GM12872 (cell line): ENCODE measurements around the gene SRGN.

Experiments
- CTCF ChIP-seq: IDR thresholded peaks from 3 replicates; pipeline ENCODE4 v1.5.1; 2011; ENCODE audit warnings: low read depth, mild to moderate bottlenecking, low read length, moderate library complexity; ENCODE audit not compliant: insufficient read depth

The SRGN gene

DNA sequence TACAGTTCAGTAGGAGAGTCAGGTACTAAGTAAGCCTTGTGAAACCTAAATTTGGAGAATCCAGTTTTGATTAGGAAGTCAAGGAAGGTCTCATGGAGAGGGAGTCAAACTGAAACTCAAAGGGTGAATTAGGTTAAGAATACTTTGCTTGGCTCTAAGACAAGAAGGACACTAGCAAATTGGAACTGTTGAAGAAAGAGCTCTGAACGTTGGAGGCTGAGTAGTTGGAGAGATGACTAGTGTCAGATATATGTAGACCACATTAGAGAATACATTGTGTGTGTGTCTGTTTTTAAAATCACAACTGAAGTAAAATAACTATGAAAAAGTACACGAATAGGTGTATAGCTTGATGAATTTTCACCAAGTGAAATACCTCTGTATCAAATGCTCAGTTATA, 42.3 kb downstream of the SRGN start:
- TF ChIP-seq CTCF: no peak

- no peak for TF ChIP-seq CTCF
Observed at GRCh38 chr10:69139961-69140360, 52.1 kb downstream of the SRGN start.

GRCh38 chr10:69141304-69141703, 53.4 kb downstream of the SRGN start:
- TF ChIP-seq CTCF: no peak

GRCh38 chr10:69142983-69143382, 55.1 kb downstream of the SRGN start:
- no peak for TF ChIP-seq CTCF

DNA sequence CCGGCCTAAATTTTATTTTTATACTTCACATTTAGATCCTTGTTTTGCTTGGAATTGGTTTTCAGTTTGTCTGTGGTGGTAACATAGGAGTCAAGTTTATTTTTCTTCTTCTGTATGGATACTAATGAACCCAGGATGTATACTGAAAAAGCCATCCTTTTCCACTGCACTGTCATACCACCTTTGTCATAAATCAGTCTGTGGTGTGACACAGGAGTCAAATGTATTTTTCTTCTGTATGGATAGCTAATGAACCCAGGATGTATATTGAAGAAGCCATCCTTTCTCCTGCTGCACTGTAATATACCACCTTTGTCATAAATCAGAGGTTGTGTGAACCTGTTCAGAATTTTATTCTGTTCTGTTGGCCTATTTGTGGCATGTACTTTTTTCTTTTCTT, 57.4 kb downstream of the SRGN start:
- no peak for TF ChIP-seq CTCF

DNA sequence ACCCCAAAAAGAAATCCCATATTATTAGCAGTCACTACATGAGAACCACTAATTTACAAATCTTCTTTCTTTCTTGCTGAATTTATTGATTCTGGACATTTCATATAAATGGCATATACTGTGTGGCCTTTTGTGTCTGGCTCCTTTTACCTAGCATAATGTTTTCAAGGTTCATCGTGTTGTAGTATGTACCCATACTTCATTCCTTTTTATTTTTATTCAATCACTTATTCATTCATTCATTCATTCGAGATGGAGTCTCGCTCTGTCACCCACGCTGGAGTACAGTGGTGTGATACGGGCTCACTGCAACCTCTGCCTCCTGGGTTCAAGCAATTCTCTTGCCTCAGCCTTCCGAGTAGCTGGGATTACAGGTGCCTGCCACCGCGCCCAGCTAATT, 58.0 kb downstream of the SRGN start:
- no peak for TF ChIP-seq CTCF

DNA sequence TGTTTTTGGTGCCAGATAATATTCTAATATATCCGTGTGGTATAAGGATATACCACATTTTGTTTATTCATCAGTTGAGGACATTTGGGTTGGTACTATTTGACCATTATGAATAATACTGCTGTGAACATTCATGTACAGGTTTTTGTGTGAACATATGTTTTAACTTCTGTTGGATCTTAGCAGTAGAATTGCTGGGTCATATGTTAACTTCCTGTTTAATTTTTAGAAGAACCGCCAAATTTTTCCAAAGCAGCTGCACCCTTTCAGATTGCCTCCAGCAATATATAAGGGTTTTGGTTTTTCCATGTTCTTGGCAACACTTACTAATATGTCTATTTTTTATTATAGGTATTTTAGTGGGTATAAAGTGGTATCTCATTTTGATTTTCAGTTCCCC, 58.9 kb downstream of the SRGN start:
- TF ChIP-seq CTCF: no peak

DNA sequence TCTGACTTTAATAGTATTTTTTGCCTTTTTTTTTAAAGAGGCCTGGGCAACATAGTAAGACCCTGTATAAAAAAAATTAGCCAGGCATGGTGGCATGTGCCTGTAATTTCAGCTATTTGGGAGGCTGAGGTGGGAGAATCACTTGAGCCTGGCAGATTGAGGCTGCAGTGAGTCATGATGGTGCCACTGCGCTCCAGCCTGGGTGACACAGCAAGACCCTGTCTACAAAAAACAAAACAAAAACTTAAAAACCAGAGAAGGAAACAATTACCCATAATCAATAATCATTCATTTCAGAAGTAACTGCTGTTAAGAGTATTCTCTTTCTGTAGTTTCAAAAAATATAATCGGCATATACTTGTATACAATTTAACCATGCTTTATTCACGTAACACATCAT, 64.1 kb downstream of the SRGN start:
- no peak for TF ChIP-seq CTCF
